Karpas-422 (cell line): ENCODE measurements around the gene ZMYM4. TPM values are rescaled to one million over a fixed set of nuclear protein-coding genes. Genes with fewer than 3 reads are reported as not detected.

Source experiments
- DNase-seq: peaks from one replicate; pipeline ENCODE4 v3.0.0-alpha.2; 2015
- H2AFZ ChIP-seq: fragments of 200-600 bp; sonication (generic); 2 replicates; pipeline ENCODE4 v1.6.1; 2014; ENCODE audit warnings: antibody characterized with exemption, low read length, mixed read lengths
- H3K27ac ChIP-seq: fragments of 200-600 bp; sonication (generic); 2 replicates; pipeline ENCODE4 v1.5.1; 2014; ENCODE audit warnings: mild to moderate bottlenecking, low read length, moderate library complexity
- H3K27me3 ChIP-seq: fragments of 200-600 bp; sonication (generic); 2 replicates; pipeline ENCODE4 v1.6.1; 2014; ENCODE audit warnings: low read length, mixed read lengths
- H3K36me3 ChIP-seq: fragments of 200-600 bp; sonication (generic); 2 replicates; pipeline ENCODE4 v1.6.1; 2014; ENCODE audit warnings: low read length, mixed read lengths; ENCODE audit not compliant: insufficient read depth
- H3K4me1 ChIP-seq: fragments of 200-600 bp; sonication (generic); 2 replicates; pipeline ENCODE4 v1.6.1; 2014; ENCODE audit warnings: mild to moderate bottlenecking, low read length, mixed read lengths
- H3K4me2 ChIP-seq: fragments of 200-600 bp; sonication (generic); 2 replicates; pipeline ENCODE4 v1.6.1; 2014; ENCODE audit warnings: low read length, low read depth, mild to moderate bottlenecking; ENCODE audit not compliant: poor library complexity, severe bottlenecking
- H3K4me3 ChIP-seq: fragments of 200-600 bp; sonication (generic); 2 replicates; pipeline ENCODE4 v1.5.1; 2014; ENCODE audit warnings: mild to moderate bottlenecking, antibody characterized with exemption, low read length, mixed read lengths
- H3K79me2 ChIP-seq: fragments of 200-600 bp; sonication (generic); 2 replicates; pipeline ENCODE4 v1.6.1; 2014; ENCODE audit warnings: mild to moderate bottlenecking, low read length, mixed read lengths
- H3K9ac ChIP-seq: fragments of 200-600 bp; sonication (generic); 2 replicates; pipeline ENCODE4 v1.6.0; 2014; ENCODE audit warnings: low read length
- H3K9me2 ChIP-seq: fragments of 200-600 bp; sonication (generic), shearing (Covaris generic); replicated peaks from 2 replicates; pipeline ENCODE4 v1.6.0; 2014; ENCODE audit warnings: mild to moderate bottlenecking, low read length, moderate library complexity; ENCODE audit not compliant: insufficient read depth
- H3K9me3 ChIP-seq: fragments of 300-700, 200-600 bp; sonication (generic); 2 replicates; pipeline ENCODE4 v1.6.1; 2014; ENCODE audit warnings: low read length, mixed read lengths
- H4K20me1 ChIP-seq: fragments of 200-600 bp; sonication (generic); 2 replicates; pipeline ENCODE4 v1.6.1; 2014; ENCODE audit warnings: mild to moderate bottlenecking, antibody characterized with exemption, low read length, low read depth; ENCODE audit not compliant: insufficient read depth
- total RNA-seq: library from RNA; depleted of rRNA; stranded (reverse); fragments of >200 nt; shearing (Covaris generic); gene quantifications from 2 replicates; pipeline ENCODE4 v1.2.3, GENCODE V29; 2014; ENCODE audit warnings: low replicate concordance

Gene ZMYM4
- total RNA-seq, 1 experiment from 2014 or later: 46.3 TPM

DNA sequence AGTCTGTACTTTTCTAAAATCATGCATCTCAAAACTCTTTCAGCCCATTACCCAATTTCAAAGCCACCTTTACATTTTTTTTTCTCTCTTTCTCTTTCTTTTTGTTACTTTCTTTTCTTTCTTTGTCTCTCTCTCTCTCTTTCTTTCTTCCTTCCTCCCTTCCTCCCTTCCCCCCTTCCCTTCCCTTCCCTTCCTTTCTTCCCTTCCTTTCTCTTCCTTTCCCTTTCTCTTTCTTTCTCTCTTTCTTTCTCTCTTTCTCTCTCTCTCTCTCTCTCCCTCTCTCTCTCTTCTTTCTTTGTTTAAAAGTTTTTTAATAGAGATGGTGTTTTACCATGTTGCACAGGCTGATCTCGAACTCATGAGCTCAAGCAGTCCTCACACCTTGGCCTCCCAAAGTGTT, 11.5 kb downstream of the ZMYM4 start:
- no peak overlapping the region for H2AFZ ChIP-seq
- H3K36me3 ChIP-seq: peaks cover 14% of the 10 kb centered on the region
- DNase-seq: no peak
- no peak overlapping the region for H3K9ac ChIP-seq
- no peaks in the 10 kb centered on the region for H3K9me2 ChIP-seq
- no peaks in the 10 kb centered on the region for H3K27me3 ChIP-seq
- H3K4me1 ChIP-seq: peaks cover 13% of the 10 kb centered on the region
- no peak overlapping the region for H3K27ac ChIP-seq
- H3K9me3 ChIP-seq: no peaks in the 10 kb centered on the region
- H3K4me3 ChIP-seq: no peak overlapping the region
- peaks cover 86% of the 10 kb centered on the region for H3K79me2 ChIP-seq
- H3K4me2 ChIP-seq: no peak overlapping the region
- H4K20me1 ChIP-seq: no peaks in the 10 kb centered on the region

DNA sequence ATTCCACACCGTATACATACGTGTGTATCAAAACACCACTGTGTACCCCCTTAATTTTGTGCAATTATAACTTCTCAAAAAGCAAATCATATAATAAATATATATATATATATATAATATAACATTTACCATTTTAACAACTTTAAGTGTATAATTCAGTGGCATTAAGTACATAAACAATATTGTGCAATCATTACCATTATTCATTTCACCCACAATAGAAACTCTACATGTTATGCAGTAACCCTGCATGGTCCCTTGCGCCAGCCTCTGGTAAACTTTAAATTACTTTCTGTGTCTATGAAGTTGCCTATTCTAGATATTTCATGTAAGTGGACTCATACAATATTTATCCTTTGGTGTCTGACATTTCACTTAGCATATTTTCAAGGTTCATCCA, 13.1 kb downstream of the ZMYM4 start:
- Histone ChIP-seq H3K9me3 (no peaks in the 10 kb centered on the region), H3K4me2 (no peak overlapping the region), H3K27ac (no peak overlapping the region), H3K4me1 (peaks cover 24% of the 10 kb centered on the region), H4K20me1 (no peaks in the 10 kb centered on the region), H2AFZ (no peak overlapping the region), H3K79me2 (peaks cover 87% of the 10 kb centered on the region), H3K27me3 (no peaks in the 10 kb centered on the region), H3K4me3 (no peak overlapping the region), H3K36me3 (peaks cover 14% of the 10 kb centered on the region), H3K9ac (no peak overlapping the region), H3K9me2 (no peaks in the 10 kb centered on the region)
- DNase-seq: no peak

- Histone ChIP-seq H2AFZ (no peak overlapping the region), H3K4me3 (no peak overlapping the region), H3K9ac (no peak overlapping the region), H4K20me1 (no peaks in the 10 kb centered on the region), H3K4me2 (no peak overlapping the region), H3K9me3 (no peaks in the 10 kb centered on the region), H3K36me3 (peaks cover 14% of the 10 kb centered on the region), H3K27ac (no peak overlapping the region), H3K9me2 (no peaks in the 10 kb centered on the region), H3K27me3 (no peaks in the 10 kb centered on the region), H3K79me2 (peaks cover 85% of the 10 kb centered on the region), H3K4me1 (peaks cover 23% of the 10 kb centered on the region)
- DNase-seq: no peak
Measured at GRCh38 chr1:35282172-35282571, 13.7 kb downstream of the ZMYM4 start.

- H3K9me3 ChIP-seq: no peaks in the 10 kb centered on the region
- no peak overlapping the region for H3K4me2 ChIP-seq
- H3K9ac ChIP-seq: no peak overlapping the region
- peaks cover 83% of the 10 kb centered on the region for H3K79me2 ChIP-seq
- no peak overlapping the region for H3K4me3 ChIP-seq
- no peaks in the 10 kb centered on the region for H3K27me3 ChIP-seq
- H3K27ac ChIP-seq: peak overlapping the region; percentile 49; the same call in 1 of the 2 replicates
- no peak overlapping the region for H2AFZ ChIP-seq
- H3K36me3 ChIP-seq: peaks cover 14% of the 10 kb centered on the region
- no peaks in the 10 kb centered on the region for H3K9me2 ChIP-seq
- no peaks in the 10 kb centered on the region for H4K20me1 ChIP-seq
- peaks cover 13% of the 10 kb centered on the region for H3K4me1 ChIP-seq
- DNase-seq: no peak
Measured at GRCh38 chr1:35284852-35285251, 16.3 kb downstream of the ZMYM4 start.

- no peak for DNase-seq
Measured at GRCh38 chr1:35285771-35286606, 17.5 kb downstream of the ZMYM4 start.

DNA sequence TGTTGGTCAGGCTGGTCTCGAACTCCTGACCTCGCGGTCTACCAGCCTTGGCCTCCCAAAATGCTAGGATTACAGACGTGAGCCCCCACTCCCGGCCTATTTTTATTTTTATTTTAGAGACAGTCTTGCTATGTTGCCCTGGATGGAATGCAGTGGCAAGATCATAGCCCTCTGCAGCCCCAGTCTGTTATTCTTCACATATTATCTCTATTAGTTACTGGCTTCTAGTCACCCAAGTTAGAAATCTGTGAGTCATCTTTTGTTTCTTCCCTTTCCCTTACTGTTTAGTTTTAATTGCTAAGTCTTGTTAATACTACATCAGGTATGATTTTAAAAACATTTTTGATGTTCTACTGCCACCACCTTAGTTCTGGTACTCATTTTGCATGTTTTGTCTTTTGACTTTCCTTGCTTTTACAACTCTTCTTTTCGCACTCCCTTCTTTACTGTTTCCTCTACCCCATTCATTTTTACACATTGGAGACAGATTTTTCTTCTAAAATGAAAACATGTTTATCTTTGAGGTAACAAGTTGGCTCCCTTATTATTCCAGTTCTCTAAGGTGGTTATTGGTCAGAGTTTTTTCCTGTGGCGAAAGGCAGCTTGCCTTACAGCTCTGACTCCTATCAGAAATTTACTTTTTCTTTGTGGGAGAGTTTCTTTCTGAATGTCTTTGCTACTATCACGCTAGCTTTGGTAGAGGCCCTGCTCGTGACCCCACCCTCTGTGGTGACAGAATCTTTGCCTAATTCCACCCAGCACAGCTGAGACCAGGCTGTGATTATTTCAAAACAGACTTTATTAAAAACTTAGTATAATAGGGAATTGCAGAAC, 19.5 kb downstream of the ZMYM4 start:
- Histone ChIP-seq H3K4me2 (no peak overlapping the region), H3K9me2 (no peaks in the 10 kb centered on the region), H3K79me2 (peaks cover 88% of the 10 kb centered on the region), H3K4me3 (no peak overlapping the region), H3K36me3 (peaks cover 7% of the 10 kb centered on the region), H3K9ac (no peak overlapping the region), H3K4me1 (peaks cover 13% of the 10 kb centered on the region), H3K27me3 (no peaks in the 10 kb centered on the region), H4K20me1 (no peaks in the 10 kb centered on the region), H3K27ac (no peak overlapping the region), H2AFZ (no peak overlapping the region), H3K9me3 (no peaks in the 10 kb centered on the region)
- DNase-seq: no peak

More at GRCh38 chr1:35285771-35286606, 17.5 kb downstream of the ZMYM4 start:
- no peaks in the 10 kb centered on the region for H3K9me2 ChIP-seq
- H3K36me3 ChIP-seq: peaks cover 14% of the 10 kb centered on the region
- no peaks in the 10 kb centered on the region for H3K27me3 ChIP-seq
- H3K9me3 ChIP-seq: no peaks in the 10 kb centered on the region
- H3K4me1 ChIP-seq: peaks cover 13% of the 10 kb centered on the region
- H3K4me2 ChIP-seq: peak overlapping the region; percentile 0
- no peak overlapping the region for H3K4me3 ChIP-seq
- H3K9ac ChIP-seq: no peak overlapping the region
- H3K79me2 ChIP-seq: peaks cover 84% of the 10 kb centered on the region
- no peaks in the 10 kb centered on the region for H4K20me1 ChIP-seq
- H2AFZ ChIP-seq: no peak overlapping the region
- peak overlapping the region; percentile 49 for H3K27ac ChIP-seq

DNA sequence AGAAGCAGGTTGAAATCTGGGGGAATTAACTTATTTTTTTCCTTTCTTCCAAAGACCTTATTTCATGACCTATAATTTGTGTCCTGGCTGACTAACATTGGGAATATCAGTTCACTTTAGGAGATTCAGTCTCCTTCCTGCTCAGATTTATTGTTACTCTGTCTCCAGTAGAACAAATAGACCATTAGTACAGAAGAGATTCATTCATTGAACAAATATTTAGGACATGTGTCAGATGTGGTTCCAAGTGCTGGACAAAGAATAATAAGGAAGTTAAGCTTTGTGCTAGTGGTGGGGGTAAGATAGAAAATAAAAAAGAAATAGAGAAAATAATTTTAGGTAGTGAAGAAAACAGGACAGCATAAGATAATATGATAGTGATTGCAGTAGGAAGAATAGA, 20.3 kb downstream of the ZMYM4 start:
- H3K27ac ChIP-seq: no peak overlapping the region
- peaks cover 7% of the 10 kb centered on the region for H3K36me3 ChIP-seq
- H3K9me3 ChIP-seq: no peaks in the 10 kb centered on the region
- no peak overlapping the region for H3K4me3 ChIP-seq
- H3K9me2 ChIP-seq: no peaks in the 10 kb centered on the region
- no peak overlapping the region for H2AFZ ChIP-seq
- DNase-seq: no peak
- no peak overlapping the region for H3K9ac ChIP-seq
- peaks cover 13% of the 10 kb centered on the region for H3K4me1 ChIP-seq
- H3K4me2 ChIP-seq: no peak overlapping the region
- peaks cover 91% of the 10 kb centered on the region for H3K79me2 ChIP-seq
- H4K20me1 ChIP-seq: no peaks in the 10 kb centered on the region
- no peaks in the 10 kb centered on the region for H3K27me3 ChIP-seq

GRCh38 chr1:35290452-35290851, 21.9 kb downstream of the ZMYM4 start:
- no peak overlapping the region for H3K27ac ChIP-seq
- no peak overlapping the region for H2AFZ ChIP-seq
- H3K36me3 ChIP-seq: no peaks in the 10 kb centered on the region
- no peak overlapping the region for H3K9ac ChIP-seq
- H4K20me1 ChIP-seq: no peaks in the 10 kb centered on the region
- no peak overlapping the region for H3K4me2 ChIP-seq
- peaks cover 7% of the 10 kb centered on the region for H3K4me1 ChIP-seq
- H3K4me3 ChIP-seq: no peak overlapping the region
- H3K9me3 ChIP-seq: no peaks in the 10 kb centered on the region
- peaks cover 89% of the 10 kb centered on the region for H3K79me2 ChIP-seq
- no peaks in the 10 kb centered on the region for H3K27me3 ChIP-seq
- no peak for DNase-seq
- H3K9me2 ChIP-seq: no peaks in the 10 kb centered on the region
